Measurements from ENCODE around the gene BAD.
A peak's percentile ranks its signal among the peaks of the same experiment; 100 is the strongest.

DNA sequence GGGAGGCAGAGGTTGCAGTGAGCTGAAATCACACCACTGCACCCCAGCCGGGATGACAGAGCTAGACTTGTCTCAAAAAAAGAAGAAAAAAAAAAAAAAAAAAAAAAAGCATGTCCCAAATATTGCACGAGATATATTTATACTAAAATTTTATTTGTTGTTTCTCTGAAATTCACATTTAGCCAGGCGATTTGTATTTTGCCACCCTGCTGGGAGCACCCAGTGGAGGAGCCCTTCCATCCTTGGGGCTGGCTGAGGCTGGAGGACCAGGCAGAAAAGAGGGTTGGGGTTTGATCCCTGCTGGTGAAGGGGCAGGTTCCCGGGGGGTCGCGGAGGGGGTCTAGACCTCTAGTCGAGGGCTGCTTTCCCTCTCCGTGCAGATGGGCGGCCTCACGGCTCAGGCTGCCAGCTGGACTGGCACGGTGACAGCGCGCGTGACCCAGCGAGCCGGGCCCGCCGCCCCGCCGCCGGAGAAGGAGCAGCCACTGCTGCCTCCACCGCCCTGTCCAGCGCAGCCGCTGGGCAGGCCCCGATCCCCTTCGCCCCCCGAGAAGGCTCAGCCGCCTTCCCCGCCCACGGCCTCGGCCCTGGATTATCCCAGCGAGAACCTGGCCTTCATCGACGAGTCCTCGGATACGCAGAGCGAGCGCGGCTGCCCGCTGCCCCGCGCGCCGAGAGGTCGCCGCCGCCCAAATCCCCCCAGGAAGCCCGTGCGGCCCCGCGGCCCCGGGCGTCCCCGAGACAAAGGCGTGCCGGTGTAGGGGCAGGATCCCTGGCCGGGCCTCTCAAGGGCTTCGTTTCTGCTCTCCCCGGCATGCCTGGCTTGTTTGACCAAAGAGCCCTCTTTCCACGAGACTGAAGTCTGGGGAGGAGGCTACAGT, 14.7 kb upstream of the BAD start:
- TF ChIP-seq POLR2A (IDR thresholded peaks at IDR 0.05) (no peak), CTCF (IDR thresholded peaks at IDR 0.05) (peak in 1 of 4 experiments; percentile 12)
